ENCODE results near the gene H1-8.

H1-8 gene

GRCh38 chr3:129586746-129587430, 43.9 kb downstream of the H1-8 start:
- H3K27ac ChIP-seq (ENCODE audit: low read depth, low read length), result no peak overlapping the region
- H3K36me3 ChIP-seq (ENCODE audit: control insufficient read depth, insufficient read depth, low read length), result peaks cover 6% of the 10 kb centered on the region
- no peak overlapping the region for H3K4me3 ChIP-seq (ENCODE audit: low read depth, low read length)
- H3K9me3 ChIP-seq (ENCODE audit: control insufficient read depth, insufficient read depth, low read length), result no peaks in the 10 kb centered on the region
- no peaks in the 10 kb centered on the region for H3K27me3 ChIP-seq (ENCODE audit: control insufficient read depth, insufficient read depth, low read length)
- H3K4me1 ChIP-seq (ENCODE audit: control insufficient read depth, insufficient read depth, low read length), result peaks cover 4% of the 10 kb centered on the region
- H3K9ac ChIP-seq (ENCODE audit: low read depth, low read length), result no peak overlapping the region

DNA sequence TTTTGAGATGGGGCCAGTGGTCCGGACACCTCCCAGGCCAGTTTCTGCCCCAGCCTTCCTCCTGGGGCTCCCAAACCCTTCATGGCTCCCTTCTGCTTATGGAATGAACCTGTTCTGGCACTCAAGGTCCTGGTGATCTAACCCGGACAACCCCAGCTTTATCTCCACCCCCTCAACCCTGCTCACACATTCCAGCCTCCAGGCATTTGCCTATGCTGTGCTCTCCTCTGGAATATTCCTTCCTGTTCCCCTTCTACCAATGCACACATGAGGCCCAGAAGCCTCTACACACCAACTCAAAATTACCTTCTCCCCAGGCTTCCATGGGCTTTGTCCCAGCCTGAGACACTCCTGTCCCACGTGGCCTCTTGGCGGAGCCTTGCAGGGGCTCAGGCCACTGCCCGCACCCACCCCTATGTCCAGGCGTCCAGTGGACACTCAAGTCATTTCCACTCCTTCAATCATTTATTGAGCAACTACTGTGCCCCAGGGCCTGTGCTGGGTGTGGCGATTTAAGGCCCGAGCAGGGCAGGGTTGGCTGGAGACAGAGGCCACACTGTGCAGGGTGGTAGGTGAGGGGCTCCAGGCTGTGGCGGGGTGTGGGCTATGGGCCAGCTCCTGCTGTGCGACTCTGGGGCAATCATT, 44.7 kb downstream of the H1-8 start:
- no peak overlapping the region for H3K27ac ChIP-seq (ENCODE audit: low read depth, low read length)
- peaks cover 9% of the 10 kb centered on the region for H3K4me1 ChIP-seq (ENCODE audit: control insufficient read depth, insufficient read depth, low read length)
- H3K27me3 ChIP-seq (ENCODE audit: control insufficient read depth, insufficient read depth, low read length), result no peaks in the 10 kb centered on the region
- H3K9me3 ChIP-seq (ENCODE audit: control insufficient read depth, insufficient read depth, low read length), result no peaks in the 10 kb centered on the region
- H3K9ac ChIP-seq (ENCODE audit: low read depth, low read length), result no peak overlapping the region
- H3K36me3 ChIP-seq (ENCODE audit: control insufficient read depth, insufficient read depth, low read length), result peaks cover 6% of the 10 kb centered on the region
- H3K4me3 ChIP-seq (ENCODE audit: low read depth, low read length), result no peak overlapping the region

GRCh38 chr3:129590215-129590614, 47.2 kb downstream of the H1-8 start:
- Histone ChIP-seq H3K9me3 (ENCODE audit: control insufficient read depth, insufficient read depth, low read length) (no peaks in the 10 kb centered on the region), H3K4me3 (ENCODE audit: low read depth, low read length) (no peak overlapping the region), H3K27me3 (ENCODE audit: control insufficient read depth, insufficient read depth, low read length) (no peaks in the 10 kb centered on the region), H3K36me3 (ENCODE audit: control insufficient read depth, insufficient read depth, low read length) (peaks cover 6% of the 10 kb centered on the region), H3K4me1 (ENCODE audit: control insufficient read depth, insufficient read depth, low read length) (peaks cover 27% of the 10 kb centered on the region), H3K9ac (ENCODE audit: low read depth, low read length) (no peak overlapping the region), H3K27ac (ENCODE audit: low read depth, low read length) (no peak overlapping the region)

GRCh38 chr3:129591932-129592331, 49.0 kb downstream of the H1-8 start:
- Histone ChIP-seq H3K9me3 (ENCODE audit: control insufficient read depth, insufficient read depth, low read length) (no peaks in the 10 kb centered on the region), H3K4me3 (ENCODE audit: low read depth, low read length) (peak overlapping the region; percentile 36), H3K9ac (ENCODE audit: low read depth, low read length) (no peak overlapping the region), H3K27me3 (ENCODE audit: control insufficient read depth, insufficient read depth, low read length) (no peaks in the 10 kb centered on the region), H3K36me3 (ENCODE audit: control insufficient read depth, insufficient read depth, low read length) (no peaks in the 10 kb centered on the region), H3K4me1 (ENCODE audit: control insufficient read depth, insufficient read depth, low read length) (peaks cover 37% of the 10 kb centered on the region), H3K27ac (ENCODE audit: low read depth, low read length) (peak overlapping the region; percentile 45)

GRCh38 chr3:129592381-129593131, 49.6 kb downstream of the H1-8 start:
- no peak overlapping the region for H3K9ac ChIP-seq (ENCODE audit: low read depth, low read length)
- no peaks in the 10 kb centered on the region for H3K9me3 ChIP-seq (ENCODE audit: control insufficient read depth, insufficient read depth, low read length)
- peak overlapping the region; percentile 78 for H3K27ac ChIP-seq (ENCODE audit: low read depth, low read length)
- H3K4me1 ChIP-seq (ENCODE audit: control insufficient read depth, insufficient read depth, low read length), result peaks cover 43% of the 10 kb centered on the region
- peak overlapping the region; percentile 36 for H3K4me3 ChIP-seq (ENCODE audit: low read depth, low read length)
- H3K27me3 ChIP-seq (ENCODE audit: control insufficient read depth, insufficient read depth, low read length), result no peaks in the 10 kb centered on the region
- no peaks in the 10 kb centered on the region for H3K36me3 ChIP-seq (ENCODE audit: control insufficient read depth, insufficient read depth, low read length)

GRCh38 chr3:129593230-129593594, 50.2 kb downstream of the H1-8 start:
- Histone ChIP-seq H3K27ac (ENCODE audit: low read depth, low read length) (peak overlapping the region; percentile 78), H3K36me3 (ENCODE audit: control insufficient read depth, insufficient read depth, low read length) (no peaks in the 10 kb centered on the region), H3K4me1 (ENCODE audit: control insufficient read depth, insufficient read depth, low read length) (peaks cover 50% of the 10 kb centered on the region), H3K4me3 (ENCODE audit: low read depth, low read length) (no peak overlapping the region), H3K27me3 (ENCODE audit: control insufficient read depth, insufficient read depth, low read length) (no peaks in the 10 kb centered on the region), H3K9ac (ENCODE audit: low read depth, low read length) (no peak overlapping the region), H3K9me3 (ENCODE audit: control insufficient read depth, insufficient read depth, low read length) (no peaks in the 10 kb centered on the region)

DNA sequence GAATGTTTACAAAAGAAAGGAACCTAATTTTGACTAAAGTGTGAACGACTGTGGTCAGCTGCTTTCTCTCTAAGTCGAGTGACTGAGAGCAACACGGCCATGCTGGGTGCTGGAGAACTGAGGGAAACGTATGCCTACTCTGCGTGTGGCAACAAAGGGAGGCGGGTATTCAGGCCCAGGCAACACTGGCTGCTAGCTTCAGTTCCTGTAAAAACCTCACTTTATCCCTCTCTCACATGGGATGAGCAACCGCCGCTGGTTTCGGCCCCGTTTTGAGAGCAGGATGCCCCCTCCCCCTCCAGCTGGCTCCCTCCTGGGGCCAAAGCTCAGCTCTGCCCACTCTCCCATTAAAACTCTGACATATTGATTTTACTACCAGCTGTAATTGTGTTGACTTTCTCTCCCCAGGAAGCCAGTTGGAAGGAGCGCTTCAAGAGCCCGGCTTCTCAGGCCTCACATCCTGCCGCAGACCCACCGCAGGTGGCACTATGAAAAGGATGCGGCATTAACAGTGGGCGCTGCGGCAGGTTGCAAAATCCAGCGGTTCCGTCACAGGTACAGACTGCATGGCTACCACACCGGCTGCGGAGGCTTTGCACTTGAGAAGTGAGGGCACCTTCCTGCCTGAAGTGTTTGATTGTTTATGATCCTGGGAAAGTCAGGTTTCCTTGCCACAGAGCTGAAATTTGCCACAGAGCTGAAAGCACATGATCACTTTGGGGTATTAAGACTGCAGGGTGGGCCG, 50.8 kb downstream of the H1-8 start:
- Histone ChIP-seq H3K4me1 (ENCODE audit: control insufficient read depth, insufficient read depth, low read length) (peaks cover 55% of the 10 kb centered on the region), H3K9ac (ENCODE audit: low read depth, low read length) (no peak overlapping the region), H3K27ac (ENCODE audit: low read depth, low read length) (peak overlapping the region; percentile 78), H3K9me3 (ENCODE audit: control insufficient read depth, insufficient read depth, low read length) (no peaks in the 10 kb centered on the region), H3K27me3 (ENCODE audit: control insufficient read depth, insufficient read depth, low read length) (no peaks in the 10 kb centered on the region), H3K36me3 (ENCODE audit: control insufficient read depth, insufficient read depth, low read length) (no peaks in the 10 kb centered on the region), H3K4me3 (ENCODE audit: low read depth, low read length) (no peak overlapping the region)

DNA sequence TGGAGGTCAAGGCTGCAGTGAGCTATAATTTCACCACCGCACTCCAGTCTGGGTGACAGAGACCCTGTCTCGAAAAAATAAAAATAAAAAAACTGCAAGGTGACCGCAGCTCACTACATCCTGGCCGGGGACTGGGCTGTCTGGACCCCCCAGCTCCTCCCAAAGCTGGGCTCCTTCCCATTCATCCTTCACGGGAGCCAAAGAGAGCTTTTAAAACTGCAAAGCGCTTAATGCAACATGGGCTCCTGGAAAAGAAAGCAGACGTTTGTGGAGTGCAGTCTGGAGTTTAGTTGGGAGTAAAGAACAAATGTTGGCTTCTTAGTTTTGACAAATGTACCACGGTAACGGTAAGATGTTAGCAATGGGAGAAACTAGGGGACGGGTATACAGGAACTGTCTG, 51.4 kb downstream of the H1-8 start:
- H3K4me1 ChIP-seq (ENCODE audit: control insufficient read depth, insufficient read depth, low read length), result peaks cover 59% of the 10 kb centered on the region
- no peaks in the 10 kb centered on the region for H3K9me3 ChIP-seq (ENCODE audit: control insufficient read depth, insufficient read depth, low read length)
- no peak overlapping the region for H3K4me3 ChIP-seq (ENCODE audit: low read depth, low read length)
- no peaks in the 10 kb centered on the region for H3K36me3 ChIP-seq (ENCODE audit: control insufficient read depth, insufficient read depth, low read length)
- no peak overlapping the region for H3K9ac ChIP-seq (ENCODE audit: low read depth, low read length)
- no peaks in the 10 kb centered on the region for H3K27me3 ChIP-seq (ENCODE audit: control insufficient read depth, insufficient read depth, low read length)
- H3K27ac ChIP-seq (ENCODE audit: low read depth, low read length), result peak overlapping the region; percentile 78

DNA sequence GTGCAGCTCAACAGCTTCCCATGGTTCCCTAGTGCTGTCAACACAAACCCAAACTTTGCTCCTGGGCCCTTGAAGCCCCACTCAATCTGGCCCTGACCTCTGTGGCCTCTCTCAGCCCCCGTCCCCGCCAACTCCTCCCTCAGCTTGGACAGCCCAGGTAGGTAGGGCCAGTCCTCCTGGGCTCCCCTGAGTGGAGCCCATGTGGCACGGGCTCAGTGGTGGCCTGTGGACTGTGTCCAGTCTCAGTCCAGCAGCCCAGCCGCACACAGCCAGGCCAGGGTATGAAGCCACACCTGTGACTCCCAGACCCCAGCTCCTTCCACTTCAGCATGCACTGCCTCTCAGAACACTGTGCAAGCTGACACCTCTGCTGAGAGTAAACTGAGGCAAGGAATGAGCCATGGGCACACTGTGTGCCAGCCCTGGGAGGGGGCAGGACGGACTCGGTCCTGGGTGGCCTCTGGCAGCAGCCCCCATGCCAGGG, 52.0 kb downstream of the H1-8 start:
- Histone ChIP-seq H3K4me1 (ENCODE audit: control insufficient read depth, insufficient read depth, low read length) (peaks cover 65% of the 10 kb centered on the region), H3K9ac (ENCODE audit: low read depth, low read length) (no peak overlapping the region), H3K4me3 (ENCODE audit: low read depth, low read length) (no peak overlapping the region), H3K9me3 (ENCODE audit: control insufficient read depth, insufficient read depth, low read length) (no peaks in the 10 kb centered on the region), H3K27me3 (ENCODE audit: control insufficient read depth, insufficient read depth, low read length) (no peaks in the 10 kb centered on the region), H3K36me3 (ENCODE audit: control insufficient read depth, insufficient read depth, low read length) (no peaks in the 10 kb centered on the region), H3K27ac (ENCODE audit: low read depth, low read length) (no peak overlapping the region)

DNA sequence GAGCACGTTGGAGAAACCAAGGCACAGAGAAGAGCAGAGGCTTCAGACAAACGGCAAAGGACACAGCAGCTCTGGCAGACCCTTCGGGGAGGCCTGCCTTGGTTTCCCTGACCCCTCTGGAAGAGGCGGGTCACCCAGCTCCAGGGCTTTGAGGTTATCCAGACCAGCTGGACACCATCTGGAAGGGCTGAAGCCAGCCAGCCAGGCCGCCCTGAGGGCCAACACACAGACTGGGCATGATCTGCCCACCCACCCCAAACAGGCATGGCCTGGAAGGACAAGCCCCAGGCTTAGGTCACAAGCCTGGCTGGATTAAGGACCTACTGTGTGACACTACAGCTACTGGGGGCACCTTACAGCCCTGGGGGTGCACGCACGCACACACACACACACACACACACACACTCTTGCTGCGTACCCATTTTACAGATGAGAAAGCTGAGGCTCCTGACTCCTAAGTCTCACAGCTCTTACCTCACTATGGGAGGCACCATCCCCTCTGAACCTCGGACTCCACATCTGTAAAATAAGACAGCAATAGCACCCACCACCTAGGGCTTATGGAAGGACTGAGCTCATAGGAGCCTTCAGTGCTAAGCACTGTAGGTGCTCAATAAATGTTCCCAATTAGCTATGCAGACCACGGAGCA, 52.7 kb downstream of the H1-8 start:
- Histone ChIP-seq H3K4me3 (ENCODE audit: low read depth, low read length) (no peak overlapping the region), H3K9ac (ENCODE audit: low read depth, low read length) (no peak overlapping the region), H3K27ac (ENCODE audit: low read depth, low read length) (peak overlapping the region; percentile 56), H3K9me3 (ENCODE audit: control insufficient read depth, insufficient read depth, low read length) (no peaks in the 10 kb centered on the region), H3K4me1 (ENCODE audit: control insufficient read depth, insufficient read depth, low read length) (peaks cover 67% of the 10 kb centered on the region), H3K36me3 (ENCODE audit: control insufficient read depth, insufficient read depth, low read length) (no peaks in the 10 kb centered on the region), H3K27me3 (ENCODE audit: control insufficient read depth, insufficient read depth, low read length) (no peaks in the 10 kb centered on the region)
